Brain microvascular endothelial cell (primary cell): ENCODE data around the gene LCP2.

ENCODE experiments used
- DNase-seq: peaks from one replicate; pipeline ENCODE4 v3.0.0-alpha.2; 2020
- H3K27ac ChIP-seq: fragments of 250-450 bp; sonication (Bioruptor Pico); 2 replicates; pipeline ENCODE4 v1.5.1; 2020; ENCODE audit warnings: mild to moderate bottlenecking, moderate library complexity
- H3K27me3 ChIP-seq: fragments of 250-450 bp; sonication (Bioruptor Pico); replicated peaks from 2 replicates; pipeline ENCODE4 v1.5.1; 2020; ENCODE audit warnings: mild to moderate bottlenecking
- H3K36me3 ChIP-seq: fragments of 250-450 bp; sonication (Bioruptor Pico); replicated peaks from 2 replicates; pipeline ENCODE4 v1.5.1; 2020; ENCODE audit warnings: mild to moderate bottlenecking
- H3K4me3 ChIP-seq: 2 replicates; pipeline ENCODE4 v1.5.1; 2011; ENCODE audit warnings: low read depth, mild to moderate bottlenecking, control low read depth, low read length, moderate library complexity
- in situ Hi-C: cut with HindIII; loops from 2 replicates; pipeline ENCODE4 v1.10.0; 2017; ENCODE audit warnings: low sequenced_read_pairs, low pct_ligation_motif_present
- TF ChIP-seq, protein P1 (sequence below): IDR thresholded peaks from 2 replicates; pipeline ENCODE4 v1.5.1; 2011; ENCODE audit warnings: low read depth, mild to moderate bottlenecking, moderate library complexity, low read length, control low read depth, inconsistent platforms; ENCODE audit errors: missing control alignments

The LCP2 gene

GRCh38 chr5:170341545-170341944 is 44.0 kb upstream of the LCP2 start:
- Histone ChIP-seq H3K27me3 (no peaks in the 10 kb centered on the region), H3K4me3 (no peak overlapping the region), H3K36me3 (no peaks in the 10 kb centered on the region), H3K27ac (no peak overlapping the region)
- in situ Hi-C loops: no loop called here
- TF ChIP-seq, protein P1, sequence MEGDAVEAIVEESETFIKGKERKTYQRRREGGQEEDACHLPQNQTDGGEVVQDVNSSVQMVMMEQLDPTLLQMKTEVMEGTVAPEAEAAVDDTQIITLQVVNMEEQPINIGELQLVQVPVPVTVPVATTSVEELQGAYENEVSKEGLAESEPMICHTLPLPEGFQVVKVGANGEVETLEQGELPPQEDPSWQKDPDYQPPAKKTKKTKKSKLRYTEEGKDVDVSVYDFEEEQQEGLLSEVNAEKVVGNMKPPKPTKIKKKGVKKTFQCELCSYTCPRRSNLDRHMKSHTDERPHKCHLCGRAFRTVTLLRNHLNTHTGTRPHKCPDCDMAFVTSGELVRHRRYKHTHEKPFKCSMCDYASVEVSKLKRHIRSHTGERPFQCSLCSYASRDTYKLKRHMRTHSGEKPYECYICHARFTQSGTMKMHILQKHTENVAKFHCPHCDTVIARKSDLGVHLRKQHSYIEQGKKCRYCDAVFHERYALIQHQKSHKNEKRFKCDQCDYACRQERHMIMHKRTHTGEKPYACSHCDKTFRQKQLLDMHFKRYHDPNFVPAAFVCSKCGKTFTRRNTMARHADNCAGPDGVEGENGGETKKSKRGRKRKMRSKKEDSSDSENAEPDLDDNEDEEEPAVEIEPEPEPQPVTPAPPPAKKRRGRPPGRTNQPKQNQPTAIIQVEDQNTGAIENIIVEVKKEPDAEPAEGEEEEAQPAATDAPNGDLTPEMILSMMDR: no peak
- no peak for DNase-seq

DNA sequence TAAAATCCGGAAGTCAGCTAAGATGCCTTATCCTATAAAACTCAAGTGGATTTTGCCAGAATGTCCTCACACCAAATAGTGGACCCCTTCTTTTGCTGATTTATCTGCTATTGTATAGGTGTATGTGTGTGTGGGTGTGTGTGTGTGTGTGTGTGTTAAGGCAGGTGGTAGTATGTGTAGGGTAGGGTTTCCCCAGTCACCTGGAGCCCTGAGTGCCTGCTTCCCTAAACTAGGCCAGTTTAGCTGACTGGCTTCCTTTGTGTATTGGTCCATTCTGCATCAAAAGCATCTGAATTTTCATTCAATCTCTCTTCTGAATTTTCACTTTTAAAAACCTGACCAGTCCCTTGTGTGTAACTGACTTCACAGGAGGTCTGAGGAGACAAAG is 42.2 kb upstream of the LCP2 start:
- Histone ChIP-seq H3K4me3 (no peak overlapping the region), H3K27me3 (no peaks in the 10 kb centered on the region), H3K36me3 (no peaks in the 10 kb centered on the region), H3K27ac (no peak overlapping the region)
- DNase-seq: no peak
- TF ChIP-seq, protein P1: no peak
- in situ Hi-C loops: no loop called here

DNA sequence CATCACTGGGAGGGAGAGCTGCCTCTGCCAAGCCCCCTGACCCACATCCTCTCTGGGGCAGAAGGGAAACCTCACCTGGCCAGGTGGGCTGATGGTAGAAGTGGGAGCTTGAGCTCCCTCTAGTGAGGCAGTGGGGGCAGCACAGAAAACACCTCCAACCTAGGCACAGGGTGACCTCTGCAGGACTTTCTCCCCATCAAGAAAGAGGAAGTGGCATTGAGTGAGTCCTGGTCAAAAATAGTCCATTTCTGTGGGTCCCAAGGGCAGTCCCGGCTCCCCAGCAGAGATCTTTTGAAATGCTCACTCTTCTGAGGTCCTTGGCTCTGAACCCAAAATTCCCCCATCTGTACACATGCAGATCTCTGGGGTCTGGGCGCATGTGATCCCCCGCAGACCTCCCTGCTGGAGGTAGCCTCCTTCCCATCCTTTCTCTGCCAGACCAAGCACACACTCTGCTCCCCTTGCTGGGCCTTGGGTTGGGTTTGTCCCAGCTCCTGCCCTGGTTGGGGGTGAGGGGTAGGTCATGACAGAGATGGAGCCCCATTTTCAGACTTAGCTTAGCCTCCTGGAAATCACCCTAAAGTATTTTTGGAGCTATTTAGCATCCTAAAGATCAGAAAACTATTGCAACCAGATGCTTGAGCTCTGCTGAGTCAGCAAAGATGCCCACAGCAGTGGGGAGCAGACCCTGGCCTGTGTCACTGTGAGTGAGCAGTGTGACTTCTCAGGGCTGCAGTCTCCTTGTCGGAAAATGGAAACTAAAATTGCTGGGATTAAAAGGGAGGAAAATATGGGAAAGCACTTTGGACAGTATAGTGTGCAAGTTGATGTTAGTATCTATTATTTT is 41.6 kb upstream of the LCP2 start:
- Histone ChIP-seq H3K27ac (no peak overlapping the region), H3K27me3 (no peaks in the 10 kb centered on the region)
- in situ Hi-C loops: no loop called here

DNA sequence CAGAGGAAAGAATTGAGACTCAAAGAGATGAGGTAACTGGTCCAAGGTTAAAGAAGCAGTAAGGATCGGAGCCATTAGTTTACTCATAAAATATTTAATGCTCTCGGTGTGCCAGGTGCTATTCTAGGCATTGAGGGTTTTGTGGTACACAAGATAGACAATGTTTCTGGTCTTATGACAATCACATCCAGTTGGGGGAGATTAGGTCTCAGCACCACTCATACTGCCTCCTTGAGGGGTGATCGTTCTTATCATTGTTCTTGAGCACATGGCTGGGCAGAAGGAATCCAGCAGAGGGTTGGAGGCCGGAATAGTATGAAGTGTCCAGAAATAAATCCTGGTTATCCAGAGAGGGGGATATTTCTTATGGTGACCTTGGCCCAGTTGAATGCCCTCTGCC is 40.7 kb upstream of the LCP2 start:
- no peak for DNase-seq
- Histone ChIP-seq H3K27ac (no peak overlapping the region), H3K4me3 (no peak overlapping the region), H3K27me3 (no peaks in the 10 kb centered on the region), H3K36me3 (no peaks in the 10 kb centered on the region)
- in situ Hi-C loops: no loop called here
- TF ChIP-seq, protein P1: no peak

More for the DNA sequence above, 41.6 kb upstream of the LCP2 start:
- TF ChIP-seq, protein P1: no peak
- Histone ChIP-seq H3K4me3 (no peak overlapping the region), H3K36me3 (no peaks in the 10 kb centered on the region)
- no peak for DNase-seq

DNA sequence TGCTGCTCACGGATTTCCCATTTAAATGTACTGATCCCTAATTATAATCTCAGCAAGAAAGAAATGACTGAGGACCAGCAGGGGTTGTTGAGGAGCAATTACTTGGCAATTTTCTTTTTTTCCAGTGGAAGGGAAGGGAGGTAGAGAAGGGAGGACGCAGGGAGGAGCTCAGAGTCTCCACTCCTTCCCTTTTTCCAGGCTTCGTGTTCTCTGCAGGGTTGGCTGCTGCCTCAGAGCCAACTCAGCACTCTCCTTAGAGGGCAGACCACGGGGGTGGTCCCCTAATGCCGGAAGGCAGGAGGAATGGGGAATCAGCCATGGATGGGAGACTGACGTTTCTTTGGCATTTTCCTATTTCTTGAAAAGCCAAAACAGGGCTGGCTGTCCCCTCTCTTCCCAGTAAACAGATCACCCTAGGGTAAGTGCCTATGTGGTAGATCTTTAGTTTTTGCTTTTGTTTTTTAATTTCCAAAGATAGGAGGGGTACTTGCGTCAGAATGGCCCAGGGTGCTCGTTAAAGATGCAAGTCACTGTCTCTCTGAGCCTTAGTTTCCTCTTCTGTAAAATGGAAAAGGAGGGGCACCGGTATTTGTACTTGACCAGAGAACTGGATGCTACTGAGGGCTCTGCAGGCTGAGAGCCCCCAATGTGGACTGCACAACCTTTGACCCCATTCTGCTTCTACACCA is 39.6 kb upstream of the LCP2 start:
- in situ Hi-C loops: no loop called here
- Histone ChIP-seq H3K36me3 (no peaks in the 10 kb centered on the region), H3K4me3 (no peak overlapping the region), H3K27me3 (no peaks in the 10 kb centered on the region), H3K27ac (no peak overlapping the region)
- TF ChIP-seq, protein P1: no peak
- no peak for DNase-seq
